ENCODE measurements around the gene KRTAP5-2.

KRTAP5-2 gene

DNA sequence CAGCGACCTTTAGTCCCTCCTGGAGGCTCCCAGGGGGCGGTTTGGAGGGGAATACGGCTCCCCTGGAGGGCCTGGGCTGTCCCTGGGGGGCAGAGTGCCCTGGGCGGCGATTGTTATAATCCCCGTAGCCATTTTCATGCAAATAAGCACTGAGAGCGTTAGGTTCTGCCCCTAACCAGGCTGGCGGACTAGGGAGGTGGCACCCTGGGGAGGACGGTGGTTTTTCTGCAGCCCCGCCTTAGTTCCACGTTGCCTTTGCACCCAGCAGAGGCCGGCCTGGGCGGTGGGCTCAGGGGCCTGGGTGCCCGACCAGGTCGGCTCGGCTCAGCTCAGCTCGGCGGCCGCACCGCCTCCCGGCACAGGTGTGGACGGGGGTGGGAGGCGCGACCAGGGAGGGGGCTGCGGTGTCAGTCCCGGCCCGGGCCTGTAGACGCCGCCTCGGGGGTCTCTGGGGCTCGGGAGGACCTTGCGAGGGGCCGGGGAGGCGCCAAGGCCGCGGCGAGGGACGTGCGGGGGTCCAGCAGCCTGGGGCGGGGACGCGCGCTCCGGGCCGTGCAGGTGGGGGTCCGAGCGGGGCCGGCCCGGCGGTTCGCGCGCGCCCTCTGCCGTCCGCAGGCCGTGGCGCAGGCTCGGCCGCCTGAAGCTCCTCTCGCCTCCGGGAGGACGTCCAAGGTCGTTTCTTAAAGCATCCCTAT lies 23.7 kb downstream of the KRTAP5-2 start:
- no peaks in the 10 kb centered on the region for H3K36me3 ChIP-seq (replicated peaks; ENCODE audit: insufficient read depth, low read length)
- TF ChIP-seq CTCF (IDR thresholded peaks at IDR 0.05; ENCODE audit: low read length), result peak; percentile 54
- no peak for TF ChIP-seq EZH2phosphoT487 (IDR thresholded peaks at IDR 0.05; ENCODE audit: low read length)
- H3K9ac ChIP-seq (ENCODE audit: low read length), result no peak overlapping the region
- H3K79me2 ChIP-seq (ENCODE audit: low read length), result no peaks in the 10 kb centered on the region
- H3F3A ChIP-seq (ENCODE audit: insufficient read depth, low read length), result 0 out of 2 replicates have a peak, but pooled peaks cover 3% of the 10 kb centered on the region
- H3K27me3 ChIP-seq (replicated peaks; ENCODE audit: insufficient read depth, low read length), result peaks cover 88% of the 10 kb centered on the region
- H3K9me2 ChIP-seq (replicated peaks; ENCODE audit: insufficient read depth, low read length), result no peaks in the 10 kb centered on the region
- peak overlapping the region; percentile 47; the same call in 1 of the 2 replicates for H3K4me3 ChIP-seq (ENCODE audit: low read length)
- no peaks in the 10 kb centered on the region for H4K20me1 ChIP-seq (ENCODE audit: insufficient read depth, low read length)
- H3K4me2 ChIP-seq (ENCODE audit: low read depth, low read length), result peak overlapping the region; percentile 96
- no peak overlapping the region for H3K27ac ChIP-seq (ENCODE audit: low read length)
- H3K9me3 ChIP-seq (replicated peaks; ENCODE audit: insufficient read depth, low read length), result no peaks in the 10 kb centered on the region
- H2AFZ ChIP-seq (ENCODE audit: low read length), result peak overlapping the region; percentile 66
- no peaks in the 10 kb centered on the region for H3K4me1 ChIP-seq (ENCODE audit: low read length)
- DNase-seq, result peak; percentile 58

GRCh38 chr11:1573903-1574237 lies 24.2 kb downstream of the KRTAP5-2 start:
- Histone ChIP-seq H3K9me2 (replicated peaks; ENCODE audit: insufficient read depth, low read length) (no peaks in the 10 kb centered on the region), H3K36me3 (replicated peaks; ENCODE audit: insufficient read depth, low read length) (no peaks in the 10 kb centered on the region), H3K4me3 (ENCODE audit: low read length) (no peak overlapping the region), H3K4me1 (ENCODE audit: low read length) (no peaks in the 10 kb centered on the region), H3F3A (ENCODE audit: insufficient read depth, low read length) (0 out of 2 replicates have a peak, but pooled peaks cover 3% of the 10 kb centered on the region), H3K4me2 (ENCODE audit: low read depth, low read length) (peak overlapping the region; percentile 96), H3K27me3 (replicated peaks; ENCODE audit: insufficient read depth, low read length) (peaks cover 86% of the 10 kb centered on the region), H3K27ac (ENCODE audit: low read length) (no peak overlapping the region), H2AFZ (ENCODE audit: low read length) (no peak overlapping the region), H3K9me3 (replicated peaks; ENCODE audit: insufficient read depth, low read length) (no peaks in the 10 kb centered on the region), H4K20me1 (ENCODE audit: insufficient read depth, low read length) (no peaks in the 10 kb centered on the region), H3K9ac (ENCODE audit: low read length) (no peak overlapping the region), H3K79me2 (ENCODE audit: low read length) (no peaks in the 10 kb centered on the region)
- no peak for TF ChIP-seq EZH2 (optimal IDR thresholded peaks at IDR 0.05; ENCODE audit: low read depth, low read length)
- no peak for TF ChIP-seq EZH2phosphoT487 (IDR thresholded peaks at IDR 0.05; ENCODE audit: low read length)
- TF ChIP-seq CTCF (IDR thresholded peaks at IDR 0.05; ENCODE audit: low read length), result no peak
- no peak for DNase-seq

- Histone ChIP-seq H3K9me3 (replicated peaks; ENCODE audit: insufficient read depth, low read length) (no peaks in the 10 kb centered on the region), H4K20me1 (ENCODE audit: insufficient read depth, low read length) (no peaks in the 10 kb centered on the region), H3K9ac (ENCODE audit: low read length) (no peak overlapping the region; the same call in 1 of the 2 replicates), H3F3A (ENCODE audit: insufficient read depth, low read length) (0 out of 2 replicates have a peak, but pooled peaks cover 3% of the 10 kb centered on the region), H3K4me2 (ENCODE audit: low read depth, low read length) (peak overlapping the region; percentile 96; the same call in 1 of the 2 replicates), H3K27ac (ENCODE audit: low read length) (no peak overlapping the region), H3K4me1 (ENCODE audit: low read length) (no peaks in the 10 kb centered on the region), H2AFZ (ENCODE audit: low read length) (no peak overlapping the region), H3K27me3 (replicated peaks; ENCODE audit: insufficient read depth, low read length) (peaks cover 85% of the 10 kb centered on the region), H3K4me3 (ENCODE audit: low read length) (peak overlapping the region; percentile 35; the same call in 1 of the 2 replicates), H3K36me3 (replicated peaks; ENCODE audit: insufficient read depth, low read length) (no peaks in the 10 kb centered on the region), H3K9me2 (replicated peaks; ENCODE audit: insufficient read depth, low read length) (no peaks in the 10 kb centered on the region), H3K79me2 (ENCODE audit: low read length) (no peaks in the 10 kb centered on the region)
- TF ChIP-seq EZH2 (optimal IDR thresholded peaks at IDR 0.05; ENCODE audit: low read depth, low read length), result no peak
- TF ChIP-seq EZH2phosphoT487 (IDR thresholded peaks at IDR 0.05; ENCODE audit: low read length), result no peak
- no peak for TF ChIP-seq CTCF (IDR thresholded peaks at IDR 0.05; ENCODE audit: low read length)
- DNase-seq, result no peak
Measured at GRCh38 chr11:1573077-1573902, 24.8 kb downstream of the KRTAP5-2 start.

All from MM.1S (cell line).